ENCODE data around the gene KCNJ9. TPM values are rescaled to one million over a fixed set of nuclear protein-coding genes. Genes with fewer than 3 reads are reported as not detected.

KCNJ9 gene
- total and polyA plus RNA-seq, 2 of the 4 experiments (the other 2 are of a cell fraction): not detected

- H3K36me3 ChIP-seq (ENCODE audit: control insufficient read depth, insufficient read depth, low read length): no peaks in the 10 kb centered on the region
- no peaks in the 10 kb centered on the region; the same call in none of the 2 replicates for H3K9me3 ChIP-seq (ENCODE audit: control insufficient read depth, insufficient read depth, low read length)
- no peak overlapping the region for H3K23ac ChIP-seq (ENCODE audit: low read depth, low read length)
- dilution Hi-C loops (cut with HindIII; ENCODE audit: low sequenced_read_pairs, unreplicated experiment) (no loop called here), in situ Hi-C loops (cut with MboI; ENCODE audit: low sequenced_read_pairs) (no loop called here), intact Hi-C loops (cut with micrococcal nuclease) (no loop called here)
- no peak overlapping the region for H2BK20ac ChIP-seq (ENCODE audit: low read depth, low read length)
- H3K14ac ChIP-seq (replicated peaks; ENCODE audit: low read depth, low read length): no peak overlapping the region
- H2BK120ac ChIP-seq (ENCODE audit: low read depth, low read length): no peak overlapping the region
- no peak overlapping the region for H3K4me3 ChIP-seq (ENCODE audit: insufficient read depth, low read depth, low read length)
- WGBS, 2 experiments (ENCODE audit: extremely low coverage in 2 of 2, insufficient read length in 1 of 2): no CpG with 5 or more reads among the region's 2 CpGs
- H3K9ac ChIP-seq (ENCODE audit: low read depth, low read length): no peak overlapping the region
- H2BK15ac ChIP-seq (ENCODE audit: low read depth, low read length): no peak overlapping the region
- H4K91ac ChIP-seq (ENCODE audit: insufficient read depth, low read depth, low read length): no peak overlapping the region
- no peak overlapping the region for H3K56ac ChIP-seq (ENCODE audit: extremely low read depth, insufficient read depth, low read length)
- H4K8ac ChIP-seq (ENCODE audit: low read depth in 2 of 2, low read length in 2 of 2): no peak overlapping the region
- H3K27ac ChIP-seq (ENCODE audit: insufficient read depth, low read length): no peak overlapping the region
- no TSS peak for BruUV-seq (replicated peaks)
- ChIA-PET CTCF (interaction anchor here (1.7 kb wide), 1 partner anchor 36 kb away, joined by 6 read pairs; no protein-coding TSS in a partner anchor), POLR2A (ENCODE audit: unreplicated experiment) (interaction anchor here (0.6 kb wide), 1 partner anchor 193 kb away, joined by 11 read pairs; no protein-coding TSS in a partner anchor)
- no peak overlapping the region for H4K5ac ChIP-seq (ENCODE audit: low read depth, low read length)
- TF ChIP-seq RCOR1 (IDR thresholded peaks at IDR 0.05; ENCODE audit: insufficient replicate concordance, low read length) (no peak), CHD1 (IDR thresholded peaks at IDR 0.05; ENCODE audit: low read depth, low read length) (no peak), RFX5 (IDR thresholded peaks at IDR 0.05; ENCODE audit: low read depth, low read length) (no peak), MXI1 (IDR thresholded peaks at IDR 0.05; ENCODE audit: borderline replicate concordance, low read depth, low read length) (no peak), BHLHE40 (IDR thresholded peaks at IDR 0.05; ENCODE audit: low read depth, low read length) (no peak), MAZ (IDR thresholded peaks at IDR 0.05; ENCODE audit: borderline replicate concordance, low read depth, low read length) (no peak), CEBPB (IDR thresholded peaks at IDR 0.05; ENCODE audit: low read depth, low read length) (no peak), FOS (IDR thresholded peaks at IDR 0.05; ENCODE audit: low read depth, low read length) (no peak), CTCF (conservative IDR thresholded peaks at IDR 0.05; ENCODE audit: low read depth, low read length) (no peak), MAFK (IDR thresholded peaks at IDR 0.05; ENCODE audit: low read depth, low read length) (no peak), SMC3 (IDR thresholded peaks at IDR 0.05; ENCODE audit: low read depth, low read length) (no peak), POLR2A (IDR thresholded peaks at IDR 0.05; ENCODE audit: low read depth, low read length) (no peak), RAD21 (IDR thresholded peaks at IDR 0.05; ENCODE audit: low read length) (no peak), NFE2L2 (IDR thresholded peaks at IDR 0.05; ENCODE audit: low read depth, low read length) (no peak), USF2 (IDR thresholded peaks at IDR 0.05; ENCODE audit: low read depth, low read length) (no peak), ELK1 (IDR thresholded peaks at IDR 0.05; ENCODE audit: borderline replicate concordance, low read depth, low read length) (no peak)
- no peak overlapping the region for H3K4ac ChIP-seq (ENCODE audit: low read depth, low read length)
- H4K20me1 ChIP-seq (ENCODE audit: insufficient read depth, low read length): no peaks in the 10 kb centered on the region
- DNase-seq: no peak
- H3K18ac ChIP-seq (ENCODE audit: low read depth, low read length): no peak overlapping the region
- no peak overlapping the region for H3K4me2 ChIP-seq (ENCODE audit: low read depth, low read length)
- no peaks in the 10 kb centered on the region for H3K79me1 ChIP-seq (ENCODE audit: low read depth in 1 of 2, low read length in 2 of 2)
- no peak overlapping the region for H2AFZ ChIP-seq (replicated peaks; ENCODE audit: low read length, poor library complexity)
- H3K9me1 ChIP-seq (ENCODE audit: insufficient read depth, low read length): no peaks in the 10 kb centered on the region
- H3K4me1 ChIP-seq (ENCODE audit: control insufficient read depth, insufficient read depth, low read length): peaks cover 3% of the 10 kb centered on the region; the same call in 1 of the 2 replicates
- no peak overlapping the region for H2AK5ac ChIP-seq (ENCODE audit: low read depth, low read length)
- H2AK9ac ChIP-seq (replicated peaks; ENCODE audit: low read depth, low read length, poor library complexity): no peak overlapping the region
- ATAC-seq (ENCODE audit: low read depth): no peak
- no peak overlapping the region for H2BK5ac ChIP-seq (ENCODE audit: low read depth, low read length, poor library complexity, severe bottlenecking)
- peaks cover 62% of the 10 kb centered on the region for H3K27me3 ChIP-seq (ENCODE audit: control insufficient read depth, insufficient read depth, low read length)
Observed at GRCh38 chr1:160082487-160082886, 1.1 kb downstream of the KCNJ9 start.

Data from IMR-90 (cell line).